Suppressor macrophage (primary cell): Measurements from ENCODE around the gene YWHAH.
A peak's percentile ranks its signal among the peaks of the same experiment; 100 is the strongest.

Experiments
- DNase-seq, 4 experiments: peaks; one replicate each; pipeline ENCODE4 v3.0.0-alpha.2; 2020 to 2022

The YWHAH gene

DNA sequence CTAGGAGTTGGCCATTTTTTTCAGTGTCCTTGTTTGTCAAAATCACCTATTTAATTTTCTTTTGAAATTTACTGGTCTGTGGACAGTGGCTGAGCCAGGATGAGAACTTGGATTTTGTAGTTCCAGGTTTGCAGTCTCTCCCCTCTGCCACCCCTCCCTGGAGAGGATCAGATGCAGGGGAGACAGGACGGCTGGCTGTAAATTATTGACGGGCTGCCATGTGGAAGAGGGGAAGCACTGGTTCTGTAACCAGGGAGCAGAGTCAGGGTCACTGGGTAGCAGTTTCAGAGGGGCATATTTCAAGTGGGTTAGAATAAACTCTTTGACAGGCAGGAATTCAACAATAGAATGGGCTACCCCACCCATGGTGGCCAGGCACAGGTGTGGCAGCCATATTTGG, 20.6 kb upstream of the YWHAH start:
- DNase-seq = no peak

- DNase-seq = no peak
Observed at GRCh38 chr22:31925056-31925455, 19.3 kb upstream of the YWHAH start.

DNA sequence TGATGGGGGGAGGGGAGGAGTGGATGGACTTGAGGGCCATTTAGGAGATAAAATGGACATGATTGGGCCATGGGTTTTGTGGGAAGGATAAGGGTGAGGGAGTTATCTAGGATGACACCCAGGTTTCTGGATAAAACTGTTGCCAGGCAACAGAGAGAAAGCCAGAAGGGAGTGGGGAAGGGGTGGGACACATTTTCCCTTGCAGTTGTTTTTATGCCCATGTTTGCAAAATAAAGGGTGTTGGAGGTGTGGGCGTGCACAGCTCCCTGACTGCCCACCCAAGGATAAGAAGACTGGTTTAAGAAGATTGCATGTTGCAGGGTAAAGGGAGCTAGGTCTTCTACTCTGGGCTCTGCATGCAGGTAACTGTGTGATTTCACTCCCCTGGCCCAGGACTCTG, 18.3 kb upstream of the YWHAH start:
- no peak for DNase-seq

- DNase-seq = no peak
Observed at GRCh38 chr22:31926969-31927368, 17.4 kb upstream of the YWHAH start.

GRCh38 chr22:31927562-31927961, 16.8 kb upstream of the YWHAH start:
- DNase-seq = no peak

DNA sequence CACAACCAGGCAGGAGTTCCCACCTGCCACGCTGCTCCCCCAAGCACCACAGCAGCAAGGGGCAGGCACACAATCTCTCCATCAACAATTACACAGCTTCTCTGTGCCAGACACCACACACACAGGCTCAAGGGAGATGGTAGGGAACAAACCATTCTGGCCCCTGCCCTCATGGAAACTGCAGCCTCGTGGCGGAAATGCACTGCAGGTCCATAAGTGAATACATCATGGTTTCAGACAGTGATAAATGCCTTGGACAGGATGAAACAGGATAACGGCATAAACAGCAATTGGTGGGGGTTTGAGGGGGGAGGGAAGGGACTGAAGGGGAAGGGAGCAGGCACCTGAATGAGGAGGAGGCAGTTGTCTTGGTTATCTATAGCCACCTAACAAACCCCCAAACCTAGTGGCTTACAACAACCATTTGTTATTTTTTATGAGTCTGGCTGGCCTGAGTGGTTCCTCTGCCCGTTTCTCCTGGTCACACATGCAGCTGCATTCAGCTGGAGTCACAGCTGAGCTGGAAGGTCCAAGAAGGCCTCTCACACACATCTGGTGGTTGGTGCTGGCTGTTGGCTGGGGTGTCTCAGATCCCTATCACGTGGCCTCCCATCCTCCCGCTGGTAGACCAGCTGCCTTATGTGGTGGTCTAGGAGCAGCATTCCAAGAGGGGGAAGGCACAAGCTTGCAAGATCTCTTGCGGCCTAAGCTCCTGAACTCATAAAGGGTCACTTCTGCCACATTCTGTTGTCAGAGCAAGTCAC, 15.0 kb upstream of the YWHAH start:
- no peak for DNase-seq

- DNase-seq = no peak
Observed at GRCh38 chr22:31932863-31933262, 11.5 kb upstream of the YWHAH start.

GRCh38 chr22:31933406-31933805, 10.9 kb upstream of the YWHAH start:
- DNase-seq = no peak

DNA sequence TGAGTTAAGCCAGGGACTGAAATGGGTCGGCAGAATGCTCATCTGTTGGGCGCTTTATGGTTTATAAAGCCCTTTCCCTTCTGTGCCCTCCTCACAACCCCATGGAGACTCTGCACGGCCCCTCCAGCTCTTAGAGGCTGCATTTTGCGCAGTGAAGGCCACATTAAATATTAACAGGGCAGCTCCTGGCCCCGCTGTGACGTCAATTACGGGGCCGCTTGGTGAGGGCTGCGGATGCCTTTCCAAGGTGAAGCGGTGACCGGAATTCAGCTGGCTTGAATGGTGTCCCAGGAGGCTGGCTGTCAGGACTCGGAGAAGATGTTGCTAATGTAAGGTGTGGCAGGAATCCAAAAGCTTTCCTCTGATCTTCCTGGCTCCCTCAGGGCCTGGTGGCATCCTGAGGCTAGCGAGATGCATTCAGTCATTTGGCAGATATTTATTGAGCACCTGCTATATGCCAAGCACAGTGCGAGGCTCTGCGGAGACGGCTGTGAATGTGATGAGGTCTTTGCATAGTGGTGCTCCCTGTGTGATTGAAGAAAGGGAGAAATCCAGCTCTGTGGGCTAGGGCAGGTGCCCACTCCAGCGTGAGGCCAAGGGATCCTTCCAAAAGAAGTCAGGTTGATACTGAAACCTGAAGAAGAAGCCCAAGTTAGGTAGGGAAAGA, 10.4 kb upstream of the YWHAH start:
- no peak for DNase-seq

- DNase-seq = peak in 1 of 4 experiments; percentile 23
Observed at GRCh38 chr22:31935961-31936635, 8.2 kb upstream of the YWHAH start.

- no peak for DNase-seq
Observed at GRCh38 chr22:31937341-31937740, 7.0 kb upstream of the YWHAH start.

- DNase-seq = no peak
Observed at GRCh38 chr22:31938296-31938695, 6.0 kb upstream of the YWHAH start.

GRCh38 chr22:31940506-31940905, 3.8 kb upstream of the YWHAH start:
- no peak for DNase-seq

GRCh38 chr22:31942091-31942490, 2.2 kb upstream of the YWHAH start:
- DNase-seq = no peak

- no peak for DNase-seq
Observed at GRCh38 chr22:31943206-31943977, 943 bp upstream of the YWHAH start.

- peak in 3 of 4 experiments; percentile 43 to 70 (median 62) for DNase-seq
Observed at GRCh38 chr22:31944700-31945442, 536 bp downstream of the YWHAH start.

DNA sequence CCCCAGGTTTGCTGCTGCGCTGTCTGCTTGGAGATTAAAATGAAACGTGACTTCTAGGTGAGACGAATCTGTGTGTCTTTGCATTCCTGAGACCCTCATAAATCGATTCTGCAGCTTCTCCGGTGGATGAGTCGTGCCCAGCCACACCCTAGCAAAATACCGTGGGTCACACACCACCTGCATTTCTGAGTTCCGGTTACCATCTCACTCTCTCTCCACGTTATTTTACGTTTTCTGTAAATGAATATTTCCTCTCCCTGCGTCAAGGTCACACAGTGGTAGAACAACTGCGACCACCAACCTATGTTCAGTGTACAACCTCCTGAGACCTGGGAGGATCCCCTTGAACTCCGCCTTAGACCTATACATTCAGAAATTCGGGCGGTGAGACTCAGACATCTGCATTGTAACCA, 1.1 kb downstream of the YWHAH start:
- DNase-seq = no peak

- no peak for DNase-seq
Observed at GRCh38 chr22:31945971-31946680, 1.8 kb downstream of the YWHAH start.

GRCh38 chr22:31947296-31947695, 3.0 kb downstream of the YWHAH start:
- DNase-seq = peak; percentile 44 to 73 (median 54)

DNA sequence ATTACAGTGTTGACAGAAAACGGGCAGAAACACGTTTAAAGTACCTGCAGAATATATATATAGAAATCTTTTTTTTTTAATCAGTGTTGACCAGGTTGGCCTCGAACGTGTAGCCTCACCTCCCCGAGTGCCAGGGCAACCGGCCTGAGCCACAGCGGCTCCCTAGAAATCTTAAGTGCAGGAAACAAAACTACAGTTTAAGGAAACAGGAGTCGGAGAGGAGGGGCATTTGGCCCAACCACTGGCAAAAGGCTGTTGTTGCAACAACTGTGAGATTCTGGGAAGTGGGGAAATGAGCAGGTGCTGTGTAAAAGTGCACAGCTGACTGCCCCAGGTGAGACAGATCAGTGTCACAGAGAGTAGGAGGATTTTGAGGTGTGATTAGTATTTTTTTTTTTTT, 3.7 kb downstream of the YWHAH start:
- DNase-seq = no peak

GRCh38 chr22:31950226-31950625, 5.9 kb downstream of the YWHAH start:
- no peak for DNase-seq
